Parathyroid adenoma (tissue), 2 donors: Measurements from ENCODE around the gene ZNF180.
A peak's percentile ranks its signal among the peaks of the same experiment; 100 is the strongest.

ENCODE experiments used
- H2AFZ ChIP-seq: fragments of 300-600 bp; sonication (generic); one replicate; pipeline ENCODE4 v1.7.0; 2017; ENCODE audit warnings: antibody characterized with exemption, mild to moderate bottlenecking
- H3K27ac ChIP-seq: fragments of 300-600 bp; sonication (generic); one replicate; pipeline ENCODE4 v1.7.0; 2017
- H3K27me3 ChIP-seq: fragments of 300-600 bp; sonication (generic); one replicate; pipeline ENCODE4 v1.7.0; 2017; ENCODE audit warnings: low read length; ENCODE audit not compliant: control insufficient read depth, insufficient read depth
- H3K36me3 ChIP-seq: fragments of 300-600 bp; sonication (generic); one replicate; pipeline ENCODE4 v1.7.0; 2017; ENCODE audit warnings: low read length; ENCODE audit not compliant: control insufficient read depth, insufficient read depth
- H3K4me1 ChIP-seq: fragments of 300-600 bp; sonication (generic); one replicate; pipeline ENCODE4 v1.7.0; 2017; ENCODE audit warnings: control low read depth
- H3K4me2 ChIP-seq: fragments of 300-600 bp; sonication (generic); one replicate; pipeline ENCODE4 v1.7.0; 2017; ENCODE audit warnings: low read length
- H3K4me3 ChIP-seq: fragments of 300-600 bp; sonication (generic); one replicate; pipeline ENCODE4 v1.7.0; 2017; ENCODE audit warnings: low read depth, low read length
- H3K79me2 ChIP-seq: fragments of 300-600 bp; sonication (generic); one replicate; pipeline ENCODE4 v1.7.0; 2017; ENCODE audit warnings: control low read depth
- H3K9ac ChIP-seq: fragments of 300-600 bp; sonication (generic); one replicate; pipeline ENCODE4 v1.7.0; 2017; ENCODE audit warnings: mild to moderate bottlenecking
- H3K9me3 ChIP-seq: fragments of 300-600 bp; sonication (generic); one replicate; pipeline ENCODE4 v1.7.0; 2017; ENCODE audit warnings: low read length; ENCODE audit not compliant: control insufficient read depth
- TF ChIP-seq, protein P1 (sequence below): fragments of 300-600 bp; sonication (generic); IDR thresholded peaks from one replicate; pipeline ENCODE4 v1.7.0; 2017; ENCODE audit warnings: antibody characterized with exemption, mild to moderate bottlenecking
- donor health status: primary hyperparathyroidism.

ZNF180 gene

DNA sequence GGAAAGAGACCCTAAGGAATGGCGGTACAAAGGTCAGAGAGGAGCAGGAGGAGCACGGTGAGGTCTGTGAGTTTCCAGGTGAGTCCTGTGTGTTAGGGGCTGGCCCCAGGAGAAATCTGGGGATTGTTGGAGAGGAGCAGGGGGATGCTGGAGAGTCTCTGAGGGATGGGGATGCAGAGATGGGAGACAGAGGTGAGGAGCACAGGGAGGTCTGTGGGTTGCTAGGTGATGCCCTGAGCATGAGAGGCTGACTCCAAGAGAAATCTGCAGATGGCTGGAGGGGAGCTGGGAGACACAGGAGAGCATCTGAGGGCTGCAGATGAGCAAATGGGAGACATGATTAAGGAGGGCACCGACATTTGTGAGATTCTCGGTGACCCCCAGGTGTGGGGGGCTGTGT lies 48.0 kb downstream of the ZNF180 start:
- Histone ChIP-seq H3K9me3 (no peaks in the 10 kb centered on the region), H3K36me3 (no peaks in the 10 kb centered on the region), H3K4me1 (no peaks in the 10 kb centered on the region), H3K4me3 (no peak overlapping the region), H3K4me2 (no peak overlapping the region), H3K79me2 (no peaks in the 10 kb centered on the region), H3K9ac (no peak overlapping the region), H3K27me3 (no peaks in the 10 kb centered on the region), H2AFZ (no peak overlapping the region), H3K27ac (no peak overlapping the region)
- TF ChIP-seq, protein P1, sequence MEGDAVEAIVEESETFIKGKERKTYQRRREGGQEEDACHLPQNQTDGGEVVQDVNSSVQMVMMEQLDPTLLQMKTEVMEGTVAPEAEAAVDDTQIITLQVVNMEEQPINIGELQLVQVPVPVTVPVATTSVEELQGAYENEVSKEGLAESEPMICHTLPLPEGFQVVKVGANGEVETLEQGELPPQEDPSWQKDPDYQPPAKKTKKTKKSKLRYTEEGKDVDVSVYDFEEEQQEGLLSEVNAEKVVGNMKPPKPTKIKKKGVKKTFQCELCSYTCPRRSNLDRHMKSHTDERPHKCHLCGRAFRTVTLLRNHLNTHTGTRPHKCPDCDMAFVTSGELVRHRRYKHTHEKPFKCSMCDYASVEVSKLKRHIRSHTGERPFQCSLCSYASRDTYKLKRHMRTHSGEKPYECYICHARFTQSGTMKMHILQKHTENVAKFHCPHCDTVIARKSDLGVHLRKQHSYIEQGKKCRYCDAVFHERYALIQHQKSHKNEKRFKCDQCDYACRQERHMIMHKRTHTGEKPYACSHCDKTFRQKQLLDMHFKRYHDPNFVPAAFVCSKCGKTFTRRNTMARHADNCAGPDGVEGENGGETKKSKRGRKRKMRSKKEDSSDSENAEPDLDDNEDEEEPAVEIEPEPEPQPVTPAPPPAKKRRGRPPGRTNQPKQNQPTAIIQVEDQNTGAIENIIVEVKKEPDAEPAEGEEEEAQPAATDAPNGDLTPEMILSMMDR, result no peak

DNA sequence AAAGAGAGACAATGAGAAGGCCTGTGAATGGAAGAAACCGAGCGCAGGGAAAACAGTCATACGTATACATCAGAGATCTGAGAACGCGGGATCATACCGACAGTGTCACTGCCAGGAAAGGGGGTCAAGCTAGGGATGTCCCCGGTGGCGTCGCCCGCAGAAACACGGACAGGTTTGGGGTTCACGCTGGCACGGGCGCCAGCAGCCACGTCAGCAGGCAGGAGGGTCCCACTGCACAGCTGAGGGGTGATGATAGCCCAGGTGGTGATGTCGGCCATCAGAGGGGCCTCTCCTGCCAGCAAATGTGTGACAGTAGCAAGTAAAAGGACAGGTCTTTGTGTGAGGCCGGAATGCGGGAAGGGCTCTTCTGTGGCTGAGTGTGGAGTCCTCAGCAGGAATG lies 48.6 kb downstream of the ZNF180 start:
- no peaks in the 10 kb centered on the region for H3K9me3 ChIP-seq
- TF ChIP-seq, protein P1, result no peak
- no peaks in the 10 kb centered on the region for H3K36me3 ChIP-seq

DNA sequence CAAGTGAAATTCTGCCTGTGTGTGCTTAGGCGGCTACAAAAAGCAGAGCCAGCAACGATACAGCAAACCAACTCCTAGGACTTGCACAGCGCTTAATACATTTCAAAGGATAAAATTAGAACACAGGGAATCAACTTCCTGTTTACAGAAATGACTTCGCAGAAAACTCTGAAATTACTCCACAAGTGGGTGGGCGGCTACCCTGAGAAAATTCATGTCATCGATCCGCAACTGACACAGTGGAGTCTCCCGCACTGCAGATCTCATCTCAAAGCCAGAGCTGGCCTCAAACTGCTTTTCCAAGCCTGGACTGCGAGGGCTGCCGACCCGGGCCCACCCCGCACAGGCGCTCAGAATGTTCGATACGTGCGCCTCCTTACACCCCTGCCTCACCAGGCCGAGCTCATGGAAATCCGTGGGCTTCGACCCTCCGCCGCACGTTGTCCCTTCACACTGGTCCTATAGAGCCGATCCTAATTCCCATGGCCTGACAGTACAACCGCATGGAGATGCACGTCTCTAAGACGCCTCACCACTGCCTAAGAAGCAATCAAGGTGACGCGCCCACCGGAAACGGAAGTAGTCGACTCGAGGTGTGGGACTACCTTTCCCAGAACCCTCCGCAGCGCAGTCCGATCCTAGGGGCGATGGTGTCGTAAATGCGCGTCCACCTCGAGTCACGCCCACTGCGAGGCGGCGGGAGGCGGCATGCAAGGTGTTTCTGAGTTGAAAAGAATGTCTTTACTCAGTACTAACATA lies 52.2 kb downstream of the ZNF180 start, which contains the start of gene ZNF229:
Gene ZNF229 (minus strand): TSS at position 557 of the 759 bp plus-strand sequence. CDS start 5,625 bp downstream, outside the sequence.
- TF ChIP-seq, protein P1, result no peak
- Histone ChIP-seq H3K79me2 (no peaks in the 10 kb centered on the region), H3K4me2 (peak within 1 kb of the TSS; percentile 80), H3K27ac (no peak within 1 kb of the TSS), H3K9ac (no peak within 1 kb of the TSS), H2AFZ (no peak within 1 kb of the TSS), H3K4me1 (no peaks in the 10 kb centered on the region), H3K36me3 (no peaks in the 10 kb centered on the region), H3K9me3 (no peaks in the 10 kb centered on the region), H3K27me3 (no peaks in the 10 kb centered on the region), H3K4me3 (peak within 1 kb of the TSS; percentile 76)

More for the DNA sequence above, 48.6 kb downstream of the ZNF180 start:
- Histone ChIP-seq H3K9ac (no peak overlapping the region), H3K27ac (no peak overlapping the region), H3K4me3 (no peak overlapping the region), H3K4me1 (no peaks in the 10 kb centered on the region), H3K79me2 (no peaks in the 10 kb centered on the region), H3K27me3 (no peaks in the 10 kb centered on the region), H2AFZ (no peak overlapping the region), H3K4me2 (no peak overlapping the region)

DNA sequence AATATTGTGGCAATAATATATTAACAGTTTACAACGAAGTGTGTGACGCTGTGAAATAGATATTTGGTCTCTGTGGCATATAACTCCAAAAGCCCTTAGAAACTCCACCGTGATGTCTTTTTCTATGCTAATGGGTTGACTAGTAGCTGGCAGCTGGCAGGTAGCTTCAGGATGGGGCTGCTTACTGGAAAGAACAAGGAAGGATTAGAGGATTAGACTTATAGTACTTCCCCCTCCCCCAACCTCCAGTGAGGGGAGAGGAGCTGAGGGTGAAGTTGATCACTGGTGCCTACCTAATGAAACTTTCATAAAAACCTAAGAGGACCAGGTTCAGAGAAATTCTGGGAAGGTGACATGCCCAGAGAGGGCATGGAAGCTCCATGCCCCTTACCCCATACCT lies 61.9 kb downstream of the ZNF180 start:
- Histone ChIP-seq H2AFZ (no peak overlapping the region), H3K4me2 (no peak overlapping the region), H3K9me3 (no peaks in the 10 kb centered on the region), H3K9ac (no peak overlapping the region), H3K27me3 (no peaks in the 10 kb centered on the region), H3K36me3 (no peaks in the 10 kb centered on the region), H3K4me3 (no peak overlapping the region), H3K4me1 (no peaks in the 10 kb centered on the region), H3K27ac (no peak overlapping the region), H3K79me2 (no peaks in the 10 kb centered on the region)
- TF ChIP-seq, protein P1, result no peak

DNA sequence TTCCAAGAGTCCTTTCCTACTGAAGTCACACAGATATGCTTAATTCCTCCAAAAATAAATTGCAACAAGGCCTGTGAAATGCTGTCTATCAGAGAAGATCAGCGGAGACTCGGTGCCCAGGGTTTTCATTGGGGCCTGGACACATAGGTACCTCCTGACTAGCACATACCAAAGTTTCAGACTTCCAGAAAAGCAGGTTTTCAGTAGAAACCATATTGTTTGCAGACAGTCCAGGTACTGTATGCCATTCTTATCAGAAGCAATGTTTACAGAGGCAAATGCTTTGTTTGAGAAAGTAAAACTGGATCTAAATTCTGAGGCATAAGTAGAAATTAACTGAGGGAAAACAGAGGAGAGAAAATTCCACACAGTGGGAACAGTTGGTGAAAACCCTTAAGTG lies 64.9 kb downstream of the ZNF180 start:
- H3K9me3 ChIP-seq, result no peaks in the 10 kb centered on the region
- peaks cover 1% of the 10 kb centered on the region for H3K36me3 ChIP-seq

More for the DNA sequence above, 64.9 kb downstream of the ZNF180 start:
- no peak overlapping the region for H3K27ac ChIP-seq
- H2AFZ ChIP-seq, result no peak overlapping the region
- no peaks in the 10 kb centered on the region for H3K27me3 ChIP-seq
- H3K4me2 ChIP-seq, result no peak overlapping the region
- H3K9ac ChIP-seq, result no peak overlapping the region
- no peaks in the 10 kb centered on the region for H3K4me1 ChIP-seq
- TF ChIP-seq, protein P1, result no peak
- no peak overlapping the region for H3K4me3 ChIP-seq
- H3K79me2 ChIP-seq, result no peaks in the 10 kb centered on the region
